GM18526 (cell line): ENCODE measurements around the gene GINS2.

Experiments used
- POLR2A ChIP-seq: IDR thresholded peaks from 3 replicates; pipeline ENCODE4 v1.6.1; 2011; ENCODE audit not compliant: insufficient read length; ENCODE audit errors: extremely low read depth

The GINS2 gene

GRCh38 chr16:85670840-85671239 lies 17.9 kb downstream of the GINS2 start:
- no peak for TF ChIP-seq POLR2A

GRCh38 chr16:85668676-85669424 lies 19.9 kb downstream of the GINS2 start:
- TF ChIP-seq POLR2A = no peak

- no peak for TF ChIP-seq POLR2A
Measured at GRCh38 chr16:85667841-85668413, 20.8 kb downstream of the GINS2 start.

GRCh38 chr16:85667261-85667660 lies 21.5 kb downstream of the GINS2 start:
- TF ChIP-seq POLR2A = no peak

GRCh38 chr16:85665929-85666328 lies 22.8 kb downstream of the GINS2 start:
- no peak for TF ChIP-seq POLR2A

GRCh38 chr16:85665373-85665740 lies 23.4 kb downstream of the GINS2 start:
- TF ChIP-seq POLR2A = no peak

GRCh38 chr16:85664580-85665372 lies 24.0 kb downstream of the GINS2 start:
- TF ChIP-seq POLR2A = no peak

- no peak for TF ChIP-seq POLR2A
Measured at GRCh38 chr16:85663891-85664321, 24.8 kb downstream of the GINS2 start.

- TF ChIP-seq POLR2A = no peak
Measured at GRCh38 chr16:85662976-85663830, 25.6 kb downstream of the GINS2 start.

GRCh38 chr16:85662482-85662812 lies 26.3 kb downstream of the GINS2 start:
- no peak for TF ChIP-seq POLR2A

GRCh38 chr16:85661740-85662481 lies 26.8 kb downstream of the GINS2 start:
- no peak for TF ChIP-seq POLR2A

GRCh38 chr16:85660843-85661739 lies 27.7 kb downstream of the GINS2 start:
- no peak for TF ChIP-seq POLR2A

- TF ChIP-seq POLR2A = no peak
Measured at GRCh38 chr16:85659805-85660511, 28.8 kb downstream of the GINS2 start.
